SK-N-SH (cell line): Measurements from ENCODE around the gene TBCEL. TPM values are rescaled to one million over a fixed set of nuclear protein-coding genes. Genes with fewer than 3 reads are reported as not detected.

Source experiments
- CTCF ChIA-PET: fragments of 300-600, 350-600 bp; formaldehyde crosslinking; extraction: SDS; loops from one replicate; lab custom pipeline; 2021; lab: Yijun Ruan, JAX
- POLR2A ChIA-PET: fragments of 350-600 bp; sonication (Branson Sonifier 250); formaldehyde crosslinking; extraction: SDS; loops from one replicate; lab custom pipeline; 2020; ENCODE audit warnings: antibody characterized with exemption, inconsistent platforms; lab: Yijun Ruan, JAX
- DNase-seq: peaks from one replicate; pipeline ENCODE4 v3.0.0; 2012
- H2AFZ ChIP-seq: fragments of 200-600 bp; sonication (generic); 2 replicates; pipeline ENCODE4 v1.8.1; 2016; ENCODE audit warnings: antibody characterized with exemption, mild to moderate bottlenecking, low read depth
- H3F3A ChIP-seq: fragments of 200-600 bp; sonication (generic); replicated peaks from 2 replicates; pipeline ENCODE3; 2016; ENCODE audit warnings: antibody characterized with exemption, mild to moderate bottlenecking; ENCODE audit not compliant: insufficient read depth
- H3K27ac ChIP-seq, 2 experiments: fragments of 200-500 bp in 1 of 2; fragments of 200-600 bp in 1 of 2; sonication (Bioruptor generic) in 1 of 2; sonication (generic), shearing (Covaris generic) in 1 of 2; 2 replicates each; pipeline versions ENCODE4 v1.5.1 to v1.6.1; 2014 to 2016; ENCODE audit warnings: low read depth in 2 of 2, inconsistent platforms in 1 of 2, low read length in 1 of 2, mild to moderate bottlenecking in 1 of 2, mixed read lengths in 1 of 2
- H3K27me3 ChIP-seq: fragments of 200-600 bp; sonication (generic), shearing (Covaris generic); 2 replicates; pipeline ENCODE4 v1.6.1; 2016; ENCODE audit warnings: mixed run types; ENCODE audit not compliant: insufficient read depth
- H3K36me3 ChIP-seq, 2 experiments: fragments of 200-500 bp in 1 of 2; fragments of 200-600 bp in 1 of 2; sonication (Bioruptor generic) in 1 of 2; sonication (generic) in 1 of 2; replicated peaks in 1 of 2; 2 replicates each; pipeline versions ENCODE3 to v1.5.1; 2014 to 2016; ENCODE audit warnings: low read length in 1 of 2, mild to moderate bottlenecking in 1 of 2; ENCODE audit not compliant: insufficient read depth in 2 of 2, control insufficient read depth in 1 of 2
- H3K4me1 ChIP-seq, 2 experiments: fragments of 200-500 bp in 1 of 2; fragments of 200-600 bp in 1 of 2; sonication (Bioruptor generic) in 1 of 2; sonication (generic), shearing (Covaris generic) in 1 of 2; 2 replicates each; pipeline versions ENCODE4 v1.5.1 to v1.6.1; 2014 to 2016; ENCODE audit warnings: low read depth in 1 of 2, low read length in 1 of 2, mixed run types in 1 of 2; ENCODE audit not compliant: insufficient read depth in 2 of 2, control insufficient read depth in 1 of 2
- H3K4me2 ChIP-seq: fragments of 200-600 bp; sonication (generic), shearing (Covaris generic); 2 replicates; pipeline ENCODE4 v1.6.1; 2017; ENCODE audit warnings: mixed run types
- H3K4me3 ChIP-seq, 2 experiments: fragments of 200-500 bp in 1 of 2; fragments of 200-600 bp in 1 of 2; sonication (Bioruptor generic) in 1 of 2; sonication (generic), shearing (Covaris generic) in 1 of 2; 2 replicates each; pipeline versions ENCODE4 v1.5.1 to v1.8.1; 2014 to 2016; ENCODE audit warnings: low read depth in 2 of 2, inconsistent platforms in 1 of 2, low read length in 1 of 2, mild to moderate bottlenecking in 1 of 2, mixed read lengths in 1 of 2, moderate library complexity in 1 of 2
- H3K79me2 ChIP-seq: fragments of 200-600 bp; sonication (generic); 2 replicates; pipeline ENCODE4 v1.8.1; 2017; ENCODE audit warnings: mild to moderate bottlenecking; ENCODE audit not compliant: insufficient read depth
- H3K9ac ChIP-seq: fragments of 200-600 bp; sonication (generic); 2 replicates; pipeline ENCODE4 v1.6.1; 2017; ENCODE audit warnings: mixed run types
- H3K9me2 ChIP-seq: fragments of 200-600 bp; sonication (generic); 2 replicates; pipeline ENCODE4 v1.6.1; 2017; ENCODE audit warnings: mixed run types
- H3K9me3 ChIP-seq: fragments of 200-600 bp; sonication (generic); 2 replicates; pipeline ENCODE4 v1.6.1; 2017; ENCODE audit warnings: mixed run types, mild to moderate bottlenecking, moderate library complexity
- H4K20me1 ChIP-seq: fragments of 200-600 bp; sonication (generic); 2 replicates; pipeline ENCODE4 v1.6.1; 2017; ENCODE audit warnings: mild to moderate bottlenecking, mixed run types; ENCODE audit not compliant: insufficient read depth
- CHD2 ChIP-seq: fragments of 150-350 bp; IDR thresholded peaks from 2 replicates; pipeline ENCODE4 v1.6.1; 2018; ENCODE audit warnings: low read length; ENCODE audit not compliant: partially characterized antibody
- ELF1 ChIP-seq: IDR thresholded peaks from 2 replicates; pipeline ENCODE4 v1.4.0; 2012
- EZH2phosphoT487 ChIP-seq: fragments of 200-600 bp; sonication (generic); IDR thresholded peaks from 2 replicates; pipeline ENCODE4 v1.6.1; 2017; ENCODE audit warnings: low read depth, mixed run types, mild to moderate bottlenecking, antibody characterized with exemption, moderate library complexity, borderline replicate concordance
- FOSL2 ChIP-seq: IDR thresholded peaks from 2 replicates; pipeline ENCODE4 v1.4.0; 2012; ENCODE audit warnings: low read depth, mild to moderate bottlenecking, moderate library complexity, borderline replicate concordance
- GABPA ChIP-seq: IDR thresholded peaks from 2 replicates; pipeline ENCODE4 v1.4.0; 2012; ENCODE audit warnings: low read depth, mild to moderate bottlenecking
- GATA2 ChIP-seq: sonication (generic); formaldehyde crosslinking; IDR thresholded peaks from 2 replicates; pipeline ENCODE4 v1.5.0; 2020; ENCODE audit warnings: mild to moderate bottlenecking, missing genetic modification reagents
- JUND ChIP-seq: IDR thresholded peaks from 2 replicates; pipeline ENCODE4 v1.4.0; 2012
- MXI1 ChIP-seq: IDR thresholded peaks from 2 replicates; pipeline ENCODE4 v1.6.1; 2012; ENCODE audit warnings: mild to moderate bottlenecking, low read depth, low read length, improper control_type of control experiment
- NFIC ChIP-seq: IDR thresholded peaks from 2 replicates; pipeline ENCODE4 v1.4.0; 2012; ENCODE audit warnings: borderline replicate concordance
- NRF1 ChIP-seq: IDR thresholded peaks from 2 replicates; pipeline ENCODE4 v1.6.1; 2012; ENCODE audit warnings: low read depth, mild to moderate bottlenecking, low read length
- POLR2AphosphoS5 ChIP-seq: IDR thresholded peaks from 2 replicates; pipeline ENCODE4 v1.6.1; 2012; ENCODE audit warnings: low read depth, low read length
- RFX5 ChIP-seq: IDR thresholded peaks from 2 replicates; pipeline ENCODE4 v1.6.1; 2012; ENCODE audit warnings: mild to moderate bottlenecking, improper control_type of control experiment, low read length
- TEAD4 ChIP-seq: IDR thresholded peaks from 2 replicates; pipeline ENCODE4 v1.4.0; 2012; ENCODE audit warnings: mild to moderate bottlenecking, borderline replicate concordance; ENCODE audit not compliant: insufficient read depth
- YY1 ChIP-seq: IDR thresholded peaks from 2 replicates; pipeline ENCODE4 v1.4.0; 2012; ENCODE audit warnings: low read depth, mild to moderate bottlenecking
- WGBS: methylation state at CpG from one replicate; pipeline ENCODE4 v1.1.6; 2017; ENCODE audit warnings: low lambda C conversion rate; 5-methylcytosine and 5-hydroxymethylcytosine counted together
- polyA plus RNA-seq, 3 experiments: library from polyadenylated mRNA; depleted of rRNA; stranded (reverse); fragments of >200 nt; gene quantifications; 2 replicates each; pipeline ENCODE4 v1.2.3, GENCODE V29; 2012
- TF ChIP-seq, protein P1 (sequence below): IDR thresholded peaks from 2 replicates; pipeline ENCODE4 v1.4.0; 2012; ENCODE audit warnings: low read depth, borderline replicate concordance
- TF ChIP-seq, protein P2 (sequence below): fragments of 150-350 bp; IDR thresholded peaks from 2 replicates; pipeline ENCODE4 v1.6.1; 2017; ENCODE audit warnings: antibody characterized with exemption, low read length, low read depth, borderline replicate concordance
- TF ChIP-seq, protein P3 (sequence below): IDR thresholded peaks from 2 replicates; pipeline ENCODE4; 2012

TBCEL gene
- polyA plus RNA-seq, 1 of the 3 experiments (the other 2 are of a cell fraction): 5.9 TPM

DNA sequence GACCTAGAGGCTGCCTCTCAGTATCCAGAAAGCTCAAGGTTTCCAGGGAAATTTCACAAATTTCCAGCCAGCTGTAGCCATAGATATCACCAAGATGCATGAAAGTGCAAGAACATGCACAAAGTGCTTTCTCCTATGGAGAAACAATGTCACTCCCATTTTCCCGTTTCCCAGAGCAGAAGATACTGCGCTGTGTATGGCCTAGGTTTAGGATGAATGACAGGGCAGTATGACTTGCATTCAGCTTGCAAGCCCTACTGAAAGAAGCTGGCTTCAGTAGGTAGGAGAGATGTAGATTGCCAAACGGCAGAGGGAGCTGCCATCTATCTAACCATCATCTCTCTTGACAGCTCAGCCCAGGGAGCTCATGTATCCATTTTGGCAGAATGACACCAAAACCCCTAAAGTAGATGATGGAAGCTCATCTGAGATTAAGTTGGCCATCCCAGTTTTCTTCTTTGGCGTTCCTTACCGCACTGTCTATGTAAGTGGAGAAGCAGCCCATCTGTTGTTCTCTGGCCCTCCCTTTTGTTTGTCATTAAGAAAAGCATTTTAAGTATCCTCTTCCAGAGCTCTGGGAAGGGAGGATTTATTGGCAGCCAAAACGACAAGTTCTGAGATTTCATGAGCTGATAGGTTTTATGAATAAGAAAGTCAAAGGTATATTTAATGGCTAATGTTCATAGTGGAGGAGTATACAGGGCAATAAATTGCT is 81.7 kb downstream of the TBCEL start:
- Histone ChIP-seq H2AFZ (no peak overlapping the region), H3K4me1 (peaks cover 0 to 13% of the 10 kb centered on the region in 2 experiments; a peak in 2 of 4 replicates), H3K36me3 (no peaks in the 10 kb centered on the region), H3K27ac (no peak overlapping the region), H3K9me2 (no peaks in the 10 kb centered on the region)
- POLR2A ChIA-PET: no interaction called here
- no peak for TF ChIP-seq JUND
- no peak for TF ChIP-seq GATA2 (CRISPR knock-in tag)
- TF ChIP-seq, protein P1, sequence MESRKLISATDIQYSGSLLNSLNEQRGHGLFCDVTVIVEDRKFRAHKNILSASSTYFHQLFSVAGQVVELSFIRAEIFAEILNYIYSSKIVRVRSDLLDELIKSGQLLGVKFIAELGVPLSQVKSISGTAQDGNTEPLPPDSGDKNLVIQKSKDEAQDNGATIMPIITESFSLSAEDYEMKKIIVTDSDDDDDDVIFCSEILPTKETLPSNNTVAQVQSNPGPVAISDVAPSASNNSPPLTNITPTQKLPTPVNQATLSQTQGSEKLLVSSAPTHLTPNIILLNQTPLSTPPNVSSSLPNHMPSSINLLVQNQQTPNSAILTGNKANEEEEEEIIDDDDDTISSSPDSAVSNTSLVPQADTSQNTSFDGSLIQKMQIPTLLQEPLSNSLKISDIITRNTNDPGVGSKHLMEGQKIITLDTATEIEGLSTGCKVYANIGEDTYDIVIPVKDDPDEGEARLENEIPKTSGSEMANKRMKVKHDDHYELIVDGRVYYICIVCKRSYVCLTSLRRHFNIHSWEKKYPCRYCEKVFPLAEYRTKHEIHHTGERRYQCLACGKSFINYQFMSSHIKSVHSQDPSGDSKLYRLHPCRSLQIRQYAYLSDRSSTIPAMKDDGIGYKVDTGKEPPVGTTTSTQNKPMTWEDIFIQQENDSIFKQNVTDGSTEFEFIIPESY: no peak
- no peak for TF ChIP-seq POLR2AphosphoS5
- no peak for TF ChIP-seq YY1
- TF ChIP-seq MXI1: no peak
- no peak for TF ChIP-seq FOSL2
- no peak for TF ChIP-seq CHD2
- TF ChIP-seq NRF1: no peak
- TF ChIP-seq, protein P2, sequence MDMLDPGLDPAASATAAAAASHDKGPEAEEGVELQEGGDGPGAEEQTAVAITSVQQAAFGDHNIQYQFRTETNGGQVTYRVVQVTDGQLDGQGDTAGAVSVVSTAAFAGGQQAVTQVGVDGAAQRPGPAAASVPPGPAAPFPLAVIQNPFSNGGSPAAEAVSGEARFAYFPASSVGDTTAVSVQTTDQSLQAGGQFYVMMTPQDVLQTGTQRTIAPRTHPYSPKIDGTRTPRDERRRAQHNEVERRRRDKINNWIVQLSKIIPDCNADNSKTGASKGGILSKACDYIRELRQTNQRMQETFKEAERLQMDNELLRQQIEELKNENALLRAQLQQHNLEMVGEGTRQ: no peak
- TF ChIP-seq, protein P3, sequence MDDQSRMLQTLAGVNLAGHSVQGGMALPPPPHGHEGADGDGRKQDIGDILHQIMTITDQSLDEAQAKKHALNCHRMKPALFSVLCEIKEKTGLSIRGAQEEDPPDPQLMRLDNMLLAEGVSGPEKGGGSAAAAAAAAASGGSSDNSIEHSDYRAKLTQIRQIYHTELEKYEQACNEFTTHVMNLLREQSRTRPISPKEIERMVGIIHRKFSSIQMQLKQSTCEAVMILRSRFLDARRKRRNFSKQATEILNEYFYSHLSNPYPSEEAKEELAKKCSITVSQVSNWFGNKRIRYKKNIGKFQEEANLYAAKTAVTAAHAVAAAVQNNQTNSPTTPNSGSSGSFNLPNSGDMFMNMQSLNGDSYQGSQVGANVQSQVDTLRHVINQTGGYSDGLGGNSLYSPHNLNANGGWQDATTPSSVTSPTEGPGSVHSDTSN: no peak
- TF ChIP-seq RFX5: no peak
- no peak for TF ChIP-seq EZH2phosphoT487
- no peak for TF ChIP-seq TEAD4
- no peak for TF ChIP-seq GABPA
- no peak for TF ChIP-seq NFIC
- TF ChIP-seq ELF1: no peak
- TF ChIP-seq, all 33 proteins: peak for 0
- H3K9me3 ChIP-seq: no peaks in the 10 kb centered on the region
- CTCF ChIA-PET: interaction anchor here (0.9 to 1.8 kb wide), 4 partner anchors 13 to 89 kb away, joined by 3 to 9 read pairs (median 4); no protein-coding TSS in a partner anchor
- no peak overlapping the region for H3K4me2 ChIP-seq
- H3F3A ChIP-seq: no peaks in the 10 kb centered on the region
- no peak overlapping the region for H3K9ac ChIP-seq
- H3K27me3 ChIP-seq: no peaks in the 10 kb centered on the region
- no peak for DNase-seq
- H3K79me2 ChIP-seq: no peaks in the 10 kb centered on the region
- no peak overlapping the region for H3K4me3 ChIP-seq
- H4K20me1 ChIP-seq: no peaks in the 10 kb centered on the region
- 69% methylated on average over 6 of the region's 6 CpGs for WGBS
